HL-60 (cell line): ENCODE data around the gene IP6K2.

Experiments used
- CTCF ChIP-seq: IDR thresholded peaks from one replicate; pipeline ENCODE4 v1.5.1; 2011; ENCODE audit warnings: low read length, control low read depth, inconsistent platforms; ENCODE audit not compliant: insufficient read depth
- GABPA ChIP-seq: IDR thresholded peaks from 2 replicates; pipeline ENCODE4 v1.6.1; 2012; ENCODE audit warnings: low read depth
- POLR2AphosphoS5 ChIP-seq: IDR thresholded peaks from 2 replicates; pipeline ENCODE4 v1.6.1; 2012; ENCODE audit warnings: low read depth
- REST ChIP-seq: IDR thresholded peaks from 2 replicates; pipeline ENCODE4 v1.6.1; 2012; ENCODE audit warnings: low read depth; ENCODE audit not compliant: insufficient replicate concordance

- TF ChIP-seq CTCF: no peak
- TF ChIP-seq POLR2AphosphoS5: no peak
- TF ChIP-seq REST: no peak
- no peak for TF ChIP-seq GABPA
Observed at GRCh38 chr3:48684054-48684349, 33.0 kb downstream of the IP6K2 start.
